Skeletal muscle satellite cell (primary cell): ENCODE measurements around the gene RPL4. TPM values are rescaled to one million over a fixed set of nuclear protein-coding genes. Genes with fewer than 3 reads are reported as not detected.

Source experiments
- H3K27me3 ChIP-seq: 2 replicates; pipeline ENCODE4 v1.7.0; 2013; ENCODE audit warnings: low read length; ENCODE audit not compliant: control insufficient read depth, insufficient read depth
- H3K36me3 ChIP-seq: 2 replicates; pipeline ENCODE4 v1.7.0; 2013; ENCODE audit warnings: mild to moderate bottlenecking, control low read depth, low read length; ENCODE audit not compliant: insufficient read depth
- H3K4me1 ChIP-seq: 2 replicates; pipeline ENCODE4 v1.7.0; 2013; ENCODE audit warnings: low read length; ENCODE audit not compliant: control insufficient read depth, insufficient read depth
- H3K4me2 ChIP-seq: 2 replicates; pipeline ENCODE4 v1.7.0; 2013; ENCODE audit warnings: mild to moderate bottlenecking, low read length
- H3K4me3 ChIP-seq: 2 replicates; pipeline ENCODE4 v1.7.0; 2013; ENCODE audit warnings: low read length
- H3K9ac ChIP-seq: 2 replicates; pipeline ENCODE4 v1.7.0; 2013; ENCODE audit warnings: mild to moderate bottlenecking, low read depth, low read length, moderate library complexity
- H3K9me3 ChIP-seq: replicated peaks from 2 replicates; pipeline ENCODE4 v1.7.0; 2013; ENCODE audit warnings: mild to moderate bottlenecking, control low read depth, low read length
- small RNA-seq: library from RNA; depleted of rRNA; stranded (forward); fragments of <200 nt; gene quantifications from one replicate; pipeline ENCODE3, GENCODE V24; 2012

RPL4 gene

DNA sequence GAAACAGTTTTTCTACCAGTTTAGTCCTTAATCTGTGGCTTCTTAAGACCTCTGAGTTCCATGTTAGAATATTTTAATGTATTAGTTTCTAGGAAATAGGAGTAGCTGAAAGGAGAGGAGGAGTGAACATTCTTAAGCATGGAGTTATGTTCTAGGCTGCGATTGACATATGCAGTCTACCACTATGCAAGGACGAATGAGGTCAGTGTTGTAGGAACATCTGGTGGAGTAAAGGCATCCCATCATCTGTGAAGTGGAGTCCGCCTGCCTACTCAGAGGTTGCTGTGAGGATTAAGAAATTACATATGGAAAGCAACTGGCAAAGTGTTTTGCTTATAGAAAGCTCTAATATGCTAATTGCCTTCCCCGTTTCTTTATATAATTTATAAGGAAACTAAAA is 52.2 kb downstream of the RPL4 start:
- Histone ChIP-seq H3K4me3 (no peak overlapping the region), H3K27me3 (no peaks in the 10 kb centered on the region), H3K9me3 (no peaks in the 10 kb centered on the region), H3K36me3 (peaks cover 8% of the 10 kb centered on the region), H3K4me2 (no peak overlapping the region), H3K4me1 (peaks cover 10% of the 10 kb centered on the region), H3K9ac (no peak overlapping the region)

Small RNA genes lying within 50 kb of the gene (small RNA-seq; reads per million reads assigned to genes)
- not detected for gene MIR4512
- gene RF01159: not detected
- gene SNORD16: not detected
- not detected for gene SNORD18A
- gene SNORD18B: not detected
- not detected for gene SNORD18C
